Measurements from ENCODE around the gene CELSR1.
"Not testable (repeated sequence)": the region's sequence is repeated elsewhere in the genome, so short reads cannot be mapped to it uniquely, and the experiment has no call there.

Gene CELSR1

GRCh38 chr22:46397049-46397448, 140.4 kb downstream of the CELSR1 start:
- H3K4me3 ChIP-seq (ENCODE audit: low read length); H3K27me3 ChIP-seq (ENCODE audit: control insufficient read depth, insufficient read depth, low read length); H3K4me1 ChIP-seq (ENCODE audit: control insufficient read depth, insufficient read depth, low read length); H3K27ac ChIP-seq (ENCODE audit: low read depth, low read length); H3K36me3 ChIP-seq (ENCODE audit: control insufficient read depth, insufficient read depth, low read length); H3K9ac ChIP-seq (ENCODE audit: low read length): not testable (repeated sequence)

DNA sequence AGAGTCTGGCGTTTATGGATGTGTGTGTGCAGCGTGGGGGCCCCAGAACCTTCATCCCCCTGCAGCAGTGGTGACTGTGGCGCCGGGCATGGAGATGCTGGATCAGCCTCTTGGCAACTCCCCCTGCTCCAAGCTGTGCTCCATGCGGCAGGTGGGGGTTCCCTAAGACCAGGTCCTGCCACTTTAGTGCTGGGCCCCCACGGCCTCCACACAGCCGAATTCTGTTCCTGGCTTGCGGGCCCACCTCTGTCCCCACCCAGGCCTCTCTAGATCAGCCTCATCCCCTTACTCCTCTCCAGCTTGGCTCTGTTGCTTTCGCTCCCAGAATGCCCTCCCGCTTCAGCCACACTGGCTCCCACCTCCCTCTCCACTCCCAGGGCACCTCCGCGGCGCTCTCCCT, 142.3 kb downstream of the CELSR1 start:
- H3K9ac ChIP-seq (ENCODE audit: low read length): no peak overlapping the region
- no peaks in the 10 kb centered on the region for H3K27me3 ChIP-seq (ENCODE audit: control insufficient read depth, insufficient read depth, low read length)
- no peak overlapping the region for H3K27ac ChIP-seq (ENCODE audit: low read depth, low read length)
- no peaks in the 10 kb centered on the region for H3K36me3 ChIP-seq (ENCODE audit: control insufficient read depth, insufficient read depth, low read length)
- no peaks in the 10 kb centered on the region for H3K4me1 ChIP-seq (ENCODE audit: control insufficient read depth, insufficient read depth, low read length)
- no peak overlapping the region for H3K4me3 ChIP-seq (ENCODE audit: low read length)

GRCh38 chr22:46394622-46395021, 142.8 kb downstream of the CELSR1 start:
- no peak overlapping the region for H3K4me3 ChIP-seq (ENCODE audit: low read length)
- H3K27ac ChIP-seq (ENCODE audit: low read depth, low read length): no peak overlapping the region
- no peaks in the 10 kb centered on the region for H3K27me3 ChIP-seq (ENCODE audit: control insufficient read depth, insufficient read depth, low read length)
- no peaks in the 10 kb centered on the region for H3K36me3 ChIP-seq (ENCODE audit: control insufficient read depth, insufficient read depth, low read length)
- H3K4me1 ChIP-seq (ENCODE audit: control insufficient read depth, insufficient read depth, low read length): no peaks in the 10 kb centered on the region
- no peak overlapping the region for H3K9ac ChIP-seq (ENCODE audit: low read length)

DNA sequence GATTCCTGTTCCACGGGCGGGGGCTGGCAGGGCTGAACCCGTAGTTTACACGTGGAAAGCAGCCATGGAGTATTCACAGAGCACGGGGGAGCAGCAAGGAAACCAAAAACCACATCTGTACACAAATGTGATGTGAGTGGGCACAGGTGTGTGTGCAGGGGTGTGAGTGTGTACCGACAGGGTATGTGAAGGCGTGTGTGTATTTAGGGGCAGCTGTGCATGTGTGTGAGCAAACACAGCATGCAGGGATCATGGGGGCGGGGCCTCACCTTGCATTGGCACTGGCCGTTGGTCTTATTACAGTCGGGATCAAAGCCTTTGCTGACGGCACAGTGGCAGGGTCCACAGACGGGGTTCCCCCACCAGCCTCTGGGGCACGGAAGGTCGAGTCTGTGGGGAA, 143.5 kb downstream of the CELSR1 start:
- Histone ChIP-seq H3K4me1 (ENCODE audit: control insufficient read depth, insufficient read depth, low read length) (no peaks in the 10 kb centered on the region), H3K27ac (ENCODE audit: low read depth, low read length) (no peak overlapping the region), H3K36me3 (ENCODE audit: control insufficient read depth, insufficient read depth, low read length) (no peaks in the 10 kb centered on the region), H3K4me3 (ENCODE audit: low read length) (no peak overlapping the region), H3K27me3 (ENCODE audit: control insufficient read depth, insufficient read depth, low read length) (no peaks in the 10 kb centered on the region), H3K9ac (ENCODE audit: low read length) (no peak overlapping the region)

- H3K27ac ChIP-seq (ENCODE audit: low read depth, low read length): no peak overlapping the region
- H3K9ac ChIP-seq (ENCODE audit: low read length): no peak overlapping the region
- no peak overlapping the region for H3K4me3 ChIP-seq (ENCODE audit: low read length)
- H3K36me3 ChIP-seq (ENCODE audit: control insufficient read depth, insufficient read depth, low read length): no peaks in the 10 kb centered on the region
- no peaks in the 10 kb centered on the region for H3K27me3 ChIP-seq (ENCODE audit: control insufficient read depth, insufficient read depth, low read length)
- H3K4me1 ChIP-seq (ENCODE audit: control insufficient read depth, insufficient read depth, low read length): no peaks in the 10 kb centered on the region
Observed at GRCh38 chr22:46392137-46392844, 145.1 kb downstream of the CELSR1 start.

GRCh38 chr22:46391486-46392136, 145.8 kb downstream of the CELSR1 start:
- Histone ChIP-seq H3K9ac (ENCODE audit: low read length) (no peak overlapping the region), H3K4me1 (ENCODE audit: control insufficient read depth, insufficient read depth, low read length) (no peaks in the 10 kb centered on the region), H3K27ac (ENCODE audit: low read depth, low read length) (no peak overlapping the region), H3K36me3 (ENCODE audit: control insufficient read depth, insufficient read depth, low read length) (no peaks in the 10 kb centered on the region), H3K27me3 (ENCODE audit: control insufficient read depth, insufficient read depth, low read length) (no peaks in the 10 kb centered on the region), H3K4me3 (ENCODE audit: low read length) (no peak overlapping the region)

GRCh38 chr22:46390652-46391301, 146.6 kb downstream of the CELSR1 start:
- H3K4me1 ChIP-seq (ENCODE audit: control insufficient read depth, insufficient read depth, low read length): no peaks in the 10 kb centered on the region
- H3K9ac ChIP-seq (ENCODE audit: low read length): no peak overlapping the region
- no peak overlapping the region for H3K27ac ChIP-seq (ENCODE audit: low read depth, low read length)
- H3K27me3 ChIP-seq (ENCODE audit: control insufficient read depth, insufficient read depth, low read length): no peaks in the 10 kb centered on the region
- H3K4me3 ChIP-seq (ENCODE audit: low read length): no peak overlapping the region
- no peaks in the 10 kb centered on the region for H3K36me3 ChIP-seq (ENCODE audit: control insufficient read depth, insufficient read depth, low read length)

DNA sequence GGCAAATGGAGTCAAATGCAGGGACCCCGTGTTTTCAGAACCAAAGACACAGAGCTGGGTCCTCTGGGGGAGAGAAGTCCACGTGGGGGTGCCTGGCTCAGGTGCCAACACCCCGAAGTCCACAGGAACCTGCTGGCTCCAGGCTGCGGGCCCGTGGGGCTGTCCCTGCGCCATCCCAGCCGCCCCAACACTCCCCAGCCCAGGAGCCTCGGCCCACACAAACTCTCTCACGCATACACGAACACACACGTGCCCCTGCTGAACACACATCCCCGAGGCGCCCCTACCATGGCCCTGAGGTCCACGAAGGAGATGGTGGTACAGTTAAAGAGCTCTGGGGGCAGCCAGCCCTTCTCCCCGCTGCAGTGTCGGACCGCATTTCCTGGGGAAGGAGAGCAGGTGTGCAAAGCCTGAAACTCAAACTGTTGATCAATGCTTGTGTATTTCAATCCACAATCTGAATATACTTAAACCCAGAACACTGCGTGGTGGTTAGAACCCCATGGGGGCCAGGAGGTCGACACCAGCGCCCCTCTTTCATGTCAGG, 147.2 kb downstream of the CELSR1 start:
- H3K36me3 ChIP-seq (ENCODE audit: control insufficient read depth, insufficient read depth, low read length): no peaks in the 10 kb centered on the region
- H3K9ac ChIP-seq (ENCODE audit: low read length): no peak overlapping the region
- no peak overlapping the region for H3K27ac ChIP-seq (ENCODE audit: low read depth, low read length)
- H3K4me1 ChIP-seq (ENCODE audit: control insufficient read depth, insufficient read depth, low read length): no peaks in the 10 kb centered on the region
- H3K4me3 ChIP-seq (ENCODE audit: low read length): no peak overlapping the region
- H3K27me3 ChIP-seq (ENCODE audit: control insufficient read depth, insufficient read depth, low read length): no peaks in the 10 kb centered on the region

- no peak overlapping the region for H3K4me3 ChIP-seq (ENCODE audit: low read length)
- no peaks in the 10 kb centered on the region for H3K4me1 ChIP-seq (ENCODE audit: control insufficient read depth, insufficient read depth, low read length)
- H3K36me3 ChIP-seq (ENCODE audit: control insufficient read depth, insufficient read depth, low read length): no peaks in the 10 kb centered on the region
- no peak overlapping the region for H3K9ac ChIP-seq (ENCODE audit: low read length)
- no peak overlapping the region for H3K27ac ChIP-seq (ENCODE audit: low read depth, low read length)
- H3K27me3 ChIP-seq (ENCODE audit: control insufficient read depth, insufficient read depth, low read length): no peaks in the 10 kb centered on the region
Observed at GRCh38 chr22:46389081-46389480, 148.3 kb downstream of the CELSR1 start.

- H3K4me3 ChIP-seq (ENCODE audit: low read length): no peak overlapping the region
- H3K27me3 ChIP-seq (ENCODE audit: control insufficient read depth, insufficient read depth, low read length): no peaks in the 10 kb centered on the region
- H3K27ac ChIP-seq (ENCODE audit: low read depth, low read length): no peak overlapping the region
- no peak overlapping the region for H3K9ac ChIP-seq (ENCODE audit: low read length)
- no peaks in the 10 kb centered on the region for H3K36me3 ChIP-seq (ENCODE audit: control insufficient read depth, insufficient read depth, low read length)
- H3K4me1 ChIP-seq (ENCODE audit: control insufficient read depth, insufficient read depth, low read length): no peaks in the 10 kb centered on the region
Observed at GRCh38 chr22:46388647-46389046, 148.8 kb downstream of the CELSR1 start.

- Histone ChIP-seq H3K27ac (ENCODE audit: low read depth, low read length) (no peak overlapping the region), H3K36me3 (ENCODE audit: control insufficient read depth, insufficient read depth, low read length) (no peaks in the 10 kb centered on the region), H3K27me3 (ENCODE audit: control insufficient read depth, insufficient read depth, low read length) (no peaks in the 10 kb centered on the region), H3K4me3 (ENCODE audit: low read length) (no peak overlapping the region), H3K9ac (ENCODE audit: low read length) (no peak overlapping the region), H3K4me1 (ENCODE audit: control insufficient read depth, insufficient read depth, low read length) (no peaks in the 10 kb centered on the region)
Observed at GRCh38 chr22:46387748-46388147, 149.7 kb downstream of the CELSR1 start.

- H3K27me3 ChIP-seq (ENCODE audit: control insufficient read depth, insufficient read depth, low read length): no peaks in the 10 kb centered on the region
Observed at GRCh38 chr22:46386312-46386711, 151.1 kb downstream of the CELSR1 start.

More at GRCh38 chr22:46386312-46386711, 151.1 kb downstream of the CELSR1 start:
- Histone ChIP-seq H3K27ac (ENCODE audit: low read depth, low read length) (no peak overlapping the region), H3K36me3 (ENCODE audit: control insufficient read depth, insufficient read depth, low read length) (no peaks in the 10 kb centered on the region), H3K4me1 (ENCODE audit: control insufficient read depth, insufficient read depth, low read length) (no peaks in the 10 kb centered on the region), H3K9ac (ENCODE audit: low read length) (no peak overlapping the region), H3K4me3 (ENCODE audit: low read length) (no peak overlapping the region)

Measured in rectal smooth muscle tissue (tissue), 1 donor.